ENCODE data around the gene SCNN1G.

The SCNN1G gene

DNA sequence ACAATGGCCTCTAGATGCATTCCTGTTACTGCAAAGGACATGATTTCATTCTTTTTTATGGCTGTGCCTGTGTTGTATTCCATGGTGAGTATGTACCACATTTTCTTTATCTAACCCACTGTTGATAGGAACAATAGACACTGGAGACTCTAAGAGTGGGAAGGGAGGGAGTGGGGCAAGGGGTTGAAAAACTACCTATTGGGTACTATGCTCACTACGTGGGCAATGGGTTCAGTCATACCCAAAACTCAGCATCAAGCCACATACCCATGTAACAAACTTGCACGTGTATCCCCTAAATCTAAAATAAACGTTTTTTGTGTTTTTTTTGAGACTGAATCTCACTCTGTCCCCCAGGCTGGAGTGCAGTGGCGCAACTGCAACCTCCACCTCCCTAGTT is 72.5 kb downstream of the SCNN1G start:
- DNase-seq = no peak

DNA sequence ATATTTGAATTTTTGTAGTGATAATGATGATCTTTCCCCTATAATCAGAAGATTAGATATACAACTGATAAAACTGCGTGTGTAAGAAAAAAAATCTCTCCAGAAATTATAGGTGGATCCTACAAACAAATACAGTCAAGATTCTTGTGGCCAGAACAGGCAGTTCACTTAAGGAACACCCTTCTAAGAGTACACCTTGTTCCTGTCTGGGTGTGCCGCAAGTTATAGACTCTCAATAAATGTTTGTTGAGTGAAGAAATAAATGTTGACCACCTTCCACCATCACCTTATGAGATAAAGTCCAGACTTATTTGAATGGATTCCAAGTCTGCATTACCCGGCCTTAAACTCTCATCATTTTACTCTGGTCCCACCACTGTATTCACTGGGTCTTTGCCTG is 73.9 kb downstream of the SCNN1G start:
- DNase-seq = no peak

DNA sequence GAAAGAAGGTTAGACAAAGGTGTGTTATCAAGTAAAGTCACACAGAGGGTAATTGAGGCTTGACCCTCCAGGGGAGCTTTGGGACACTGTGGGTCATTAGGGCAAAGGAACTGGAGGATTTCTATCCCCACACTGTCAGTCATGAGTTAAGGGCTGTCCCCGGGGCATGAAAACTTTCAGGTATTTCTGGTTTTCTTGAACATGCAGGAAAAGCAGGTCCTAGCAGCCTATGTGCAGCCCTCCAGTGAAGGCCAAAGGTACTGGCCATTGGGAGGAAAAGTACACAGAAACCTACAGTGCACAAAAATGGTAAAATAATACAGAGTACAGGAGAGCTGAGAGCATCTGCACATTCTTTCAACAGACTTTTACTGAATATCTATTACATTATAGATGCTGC is 75.1 kb downstream of the SCNN1G start:
- DNase-seq = no peak

- no peak for DNase-seq
These were observed 76.3 kb downstream of the SCNN1G start for GRCh38 chr16:23258919-23259237.

Data from CD4-positive, alpha-beta T cell treated with Interleukin-15 for 1 hour (primary cell).